Right ventricle myocardium inferior (tissue), 1 donor: ENCODE results near the gene C12orf42. TPM values are rescaled to one million over a fixed set of nuclear protein-coding genes. Genes with fewer than 3 reads are reported as not detected.
"Not testable (repeated sequence)": the region's sequence is repeated elsewhere in the genome, so short reads cannot be mapped to it uniquely, and the experiment has no call there.

Source experiments
- ATAC-seq: fragments of 200-7000 bp; cut with Tn5 transposase; one replicate; pipeline ENCODE4 v1.9.1; 2020; ENCODE audit warnings: mild to moderate bottlenecking, moderate library complexity
- DNase-seq: peaks from one replicate; pipeline ENCODE4 v3.0.0; 2021; ENCODE audit errors: missing footprints
- intact Hi-C: fragments of 100-400 bp; cut with DNase I; formaldehyde crosslinking; loops from one replicate; pipeline ENCODE4 v1.11.0; 2022
- total RNA-seq: library from RNA; stranded (reverse); fragmentation: NEBNext Ultra II Directional; extraction: Animal tissue kit (Norgen Biotek cat#: 25700); gene quantifications from one replicate; pipeline ENCODE4 v1.2.1, GENCODE V29; 2021
- donor health status: DM: no; HTN: yes; CAD: no; lungs with severe emphysema.

Gene C12orf42
- total RNA-seq, 1 donor from 2014 or later: not detected

- intact Hi-C loops, DNase-seq, ATAC-seq: not testable (repeated sequence)
Observed at GRCh38 chr12:103434165-103435105, 61.3 kb downstream of the C12orf42 start.

GRCh38 chr12:103431950-103432349 is 63.8 kb downstream of the C12orf42 start:
- ATAC-seq: no peak
- intact Hi-C loops: no loop called here
- no peak for DNase-seq

- intact Hi-C loops: no loop called here
- no peak for ATAC-seq
- no peak for DNase-seq
Observed at GRCh38 chr12:103431387-103431786, 64.4 kb downstream of the C12orf42 start.

GRCh38 chr12:103425674-103426073 is 70.1 kb downstream of the C12orf42 start:
- intact Hi-C loops: not testable (repeated sequence)

GRCh38 chr12:103424849-103425586 is 70.8 kb downstream of the C12orf42 start:
- DNase-seq, intact Hi-C loops, ATAC-seq: not testable (repeated sequence)

More at GRCh38 chr12:103425674-103426073, 70.1 kb downstream of the C12orf42 start:
- not testable (repeated sequence) for DNase-seq, ATAC-seq

GRCh38 chr12:103423516-103423910 is 72.3 kb downstream of the C12orf42 start:
- intact Hi-C loops: no loop called here
- ATAC-seq: no peak

GRCh38 chr12:103422746-103423515 is 72.8 kb downstream of the C12orf42 start:
- intact Hi-C loops: no loop called here
- DNase-seq (no peak), ATAC-seq (no peak)

More at GRCh38 chr12:103423516-103423910, 72.3 kb downstream of the C12orf42 start:
- DNase-seq: no peak

GRCh38 chr12:103422328-103422727 is 73.4 kb downstream of the C12orf42 start:
- no peak for ATAC-seq

GRCh38 chr12:103421402-103421801 is 74.4 kb downstream of the C12orf42 start:
- DNase-seq (no peak), ATAC-seq (no peak)
- intact Hi-C loops: no loop called here

More at GRCh38 chr12:103422328-103422727, 73.4 kb downstream of the C12orf42 start:
- no peak for DNase-seq
- intact Hi-C loops: no loop called here

GRCh38 chr12:103415681-103416080 is 80.1 kb downstream of the C12orf42 start:
- intact Hi-C loops: no loop called here
- ATAC-seq: no peak
- no peak for DNase-seq

GRCh38 chr12:103401421-103401820 is 94.3 kb downstream of the C12orf42 start:
- no peak for DNase-seq
- no peak for ATAC-seq
- intact Hi-C loops: no loop called here

GRCh38 chr12:103399986-103400385 is 95.8 kb downstream of the C12orf42 start:
- ATAC-seq: no peak
- no peak for DNase-seq
- intact Hi-C loops: no loop called here

GRCh38 chr12:103397536-103397935 is 98.2 kb downstream of the C12orf42 start:
- no peak for ATAC-seq
- intact Hi-C loops: no loop called here
- DNase-seq: no peak

- intact Hi-C loops: no loop called here
- ATAC-seq: no peak
- no peak for DNase-seq
Observed at GRCh38 chr12:103392722-103393121, 103.0 kb downstream of the C12orf42 start.

- ATAC-seq (no peak), DNase-seq (no peak)
- intact Hi-C loops: no loop called here
Observed at GRCh38 chr12:103391103-103391502, 104.7 kb downstream of the C12orf42 start.

GRCh38 chr12:103387385-103387784 is 108.4 kb downstream of the C12orf42 start:
- no peak for DNase-seq
- no peak for ATAC-seq
- intact Hi-C loops: no loop called here

- intact Hi-C loops: no loop called here
- DNase-seq (no peak), ATAC-seq (no peak)
Observed at GRCh38 chr12:103386451-103386850, 109.3 kb downstream of the C12orf42 start.

- intact Hi-C loops: no loop called here
- ATAC-seq: no peak
Observed at GRCh38 chr12:103382736-103383346, 112.9 kb downstream of the C12orf42 start.

More at GRCh38 chr12:103382736-103383346, 112.9 kb downstream of the C12orf42 start:
- no peak for DNase-seq
